NCI-H1436 treated with DMSO at 0.1 percent for 48 hours (cell line): ENCODE data around the gene RALGPS1.

Experiments
- DNase-seq: peaks from one replicate; lab custom pipeline; 2025; lab: John Stamatoyannopoulos, UW

The RALGPS1 gene

GRCh38 chr9:127053960-127054359 is 139.4 kb downstream of the RALGPS1 start:
- DNase-seq, result no peak

- no peak for DNase-seq
These were observed 141.3 kb downstream of the RALGPS1 start for GRCh38 chr9:127055745-127056402.

- DNase-seq, result no peak
These were observed 141.9 kb downstream of the RALGPS1 start for GRCh38 chr9:127056446-127056845.

GRCh38 chr9:127058011-127058644 is 143.5 kb downstream of the RALGPS1 start:
- no peak for DNase-seq

- DNase-seq, result no peak
These were observed 144.1 kb downstream of the RALGPS1 start for GRCh38 chr9:127058645-127059021.

GRCh38 chr9:127059030-127059429 is 144.4 kb downstream of the RALGPS1 start:
- DNase-seq, result no peak

- no peak for DNase-seq
These were observed 145.3 kb downstream of the RALGPS1 start for GRCh38 chr9:127059765-127060361.

- no peak for DNase-seq
These were observed 146.8 kb downstream of the RALGPS1 start for GRCh38 chr9:127061411-127061810.

- no peak for DNase-seq
These were observed 149.8 kb downstream of the RALGPS1 start for GRCh38 chr9:127064335-127064734.

- no peak for DNase-seq
These were observed 151.0 kb downstream of the RALGPS1 start for GRCh38 chr9:127065592-127065991.

- no peak for DNase-seq
These were observed 151.7 kb downstream of the RALGPS1 start for GRCh38 chr9:127066060-127066850.

GRCh38 chr9:127066851-127067136 is 152.2 kb downstream of the RALGPS1 start:
- no peak for DNase-seq

- no peak for DNase-seq
These were observed 153.1 kb downstream of the RALGPS1 start for GRCh38 chr9:127067603-127068220.

GRCh38 chr9:127074561-127075548 is 160.3 kb downstream of the RALGPS1 start:
- no peak for DNase-seq

GRCh38 chr9:127075624-127076372 is 161.2 kb downstream of the RALGPS1 start:
- no peak for DNase-seq

- DNase-seq, result no peak
These were observed 162.5 kb downstream of the RALGPS1 start for GRCh38 chr9:127076860-127077643.

GRCh38 chr9:127077644-127077946 is 163.0 kb downstream of the RALGPS1 start:
- DNase-seq, result no peak

- DNase-seq, result no peak
These were observed 163.8 kb downstream of the RALGPS1 start for GRCh38 chr9:127078336-127078735.

GRCh38 chr9:127078988-127079387 is 164.4 kb downstream of the RALGPS1 start:
- DNase-seq, result no peak
